ENCODE results near the gene CNTNAP2. TPM values are rescaled to one million over a fixed set of nuclear protein-coding genes. Genes with fewer than 3 reads are reported as not detected.

Gene CNTNAP2
- total RNA-seq, 1 experiment from 2014 or later: 64.5 TPM

- Histone ChIP-seq H2BK12ac (ENCODE audit: insufficient read length, low read depth, low read length) (no peak overlapping the region), H3K14ac (ENCODE audit: insufficient read depth, low read length) (no peak overlapping the region), H3K18ac (ENCODE audit: insufficient read length, low read depth, low read length) (no peak overlapping the region), H3K27me3 (ENCODE audit: insufficient read depth, low read length) (no peaks in the 10 kb centered on the region), H3K4me1 (ENCODE audit: insufficient read depth, low read length) (no peaks in the 10 kb centered on the region; the same call in 1 of the 2 replicates), H3T11ph (ENCODE audit: low read length) (no peak overlapping the region), H3K4ac (ENCODE audit: low read depth, low read length) (no peak overlapping the region), H2BK15ac (ENCODE audit: low read depth, low read length) (no peak overlapping the region; the same call in 1 of the 2 replicates), H3K27ac (ENCODE audit: insufficient read length, low read depth, low read length) (no peak overlapping the region), H3K4me2 (ENCODE audit: insufficient read depth, insufficient read length, low read length) (no peak overlapping the region), H4K5ac (ENCODE audit: insufficient read length, low read depth, low read length) (no peak overlapping the region), H4K20me1 (ENCODE audit: control insufficient read depth, insufficient read depth, insufficient read length) (no peaks in the 10 kb centered on the region), H3K79me2 (ENCODE audit: insufficient read depth, low read length) (no peaks in the 10 kb centered on the region), H2BK5ac (ENCODE audit: insufficient read length, low read length) (no peak overlapping the region), H2BK120ac (ENCODE audit: low read depth, low read length, poor library complexity, severe bottlenecking) (no peak overlapping the region), H4K8ac (replicated peaks; ENCODE audit: insufficient read length, low read depth, low read length) (no peak overlapping the region), H3K56ac (ENCODE audit: insufficient read length, low read depth, low read length) (no peak overlapping the region), H2AK5ac (ENCODE audit: insufficient read length, low read length) (no peak overlapping the region), H3K23me2 (ENCODE audit: insufficient read length, low read depth, low read length, poor library complexity, severe bottlenecking) (no peaks in the 10 kb centered on the region), H2BK20ac (ENCODE audit: low read depth, low read length, poor library complexity, severe bottlenecking) (no peak overlapping the region), H3K9ac (ENCODE audit: extremely low read depth, insufficient read length, low read length) (no peak overlapping the region), H2AFZ (ENCODE audit: low read length) (no peak overlapping the region), H3K23ac (ENCODE audit: insufficient read length, low read depth, low read length) (no peak overlapping the region), H3K79me1 (ENCODE audit: insufficient read depth, low read depth, low read length, poor library complexity, severe bottlenecking) (no peaks in the 10 kb centered on the region), H4K91ac (ENCODE audit: insufficient read length, low read depth, low read length) (no peak overlapping the region), H3K9me3 (ENCODE audit: control insufficient read depth, low read depth, low read length) (no peaks in the 10 kb centered on the region)
- WGBS (ENCODE audit: extremely low coverage, insufficient read length, low lambda C conversion rate): no CpG with 5 or more reads among the region's 5 CpGs
- Mint-ChIP-seq H3K36me3 (ENCODE audit: insufficient read depth in 1 of 3, low read depth in 3 of 3) (no peaks in the 10 kb centered on the region), H3K4me3 (no peak overlapping the region), H3K4me1 (peaks cover 5 to 8% of the 10 kb centered on the region in 2 experiments), H3K27ac (no peak overlapping the region), H3K27me3 (ENCODE audit: low read depth) (no peaks in the 10 kb centered on the region), H3K9me3 (no peaks in the 10 kb centered on the region)
- TF ChIP-seq, protein P1, sequence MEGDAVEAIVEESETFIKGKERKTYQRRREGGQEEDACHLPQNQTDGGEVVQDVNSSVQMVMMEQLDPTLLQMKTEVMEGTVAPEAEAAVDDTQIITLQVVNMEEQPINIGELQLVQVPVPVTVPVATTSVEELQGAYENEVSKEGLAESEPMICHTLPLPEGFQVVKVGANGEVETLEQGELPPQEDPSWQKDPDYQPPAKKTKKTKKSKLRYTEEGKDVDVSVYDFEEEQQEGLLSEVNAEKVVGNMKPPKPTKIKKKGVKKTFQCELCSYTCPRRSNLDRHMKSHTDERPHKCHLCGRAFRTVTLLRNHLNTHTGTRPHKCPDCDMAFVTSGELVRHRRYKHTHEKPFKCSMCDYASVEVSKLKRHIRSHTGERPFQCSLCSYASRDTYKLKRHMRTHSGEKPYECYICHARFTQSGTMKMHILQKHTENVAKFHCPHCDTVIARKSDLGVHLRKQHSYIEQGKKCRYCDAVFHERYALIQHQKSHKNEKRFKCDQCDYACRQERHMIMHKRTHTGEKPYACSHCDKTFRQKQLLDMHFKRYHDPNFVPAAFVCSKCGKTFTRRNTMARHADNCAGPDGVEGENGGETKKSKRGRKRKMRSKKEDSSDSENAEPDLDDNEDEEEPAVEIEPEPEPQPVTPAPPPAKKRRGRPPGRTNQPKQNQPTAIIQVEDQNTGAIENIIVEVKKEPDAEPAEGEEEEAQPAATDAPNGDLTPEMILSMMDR (conservative IDR thresholded peaks at IDR 0.05): no peak
- no peak for DNase-seq
These were observed 203.0 kb downstream of the CNTNAP2 start for GRCh38 chr7:146319629-146320028.
